GM19023 (cell line): ENCODE data around the gene ANGEL2.
"Not testable (repeated sequence)": the region's sequence is repeated elsewhere in the genome, so short reads cannot be mapped to it uniquely, and the experiment has no call there.

Source experiments
- ATAC-seq: cut with Tn5 transposase; IDR thresholded peaks from one replicate; pipeline ENCODE4 v1.9.1; 2021; ENCODE audit warnings: mild to moderate bottlenecking, moderate library complexity; ENCODE audit not compliant: unreplicated experiment

ANGEL2 gene

GRCh38 chr1:213020016-213020415 lies 4.3 kb upstream of the ANGEL2 start:
- no peak for ATAC-seq

GRCh38 chr1:213019450-213019849 lies 3.8 kb upstream of the ANGEL2 start:
- no peak for ATAC-seq

GRCh38 chr1:213017447-213018273 lies 2.0 kb upstream of the ANGEL2 start:
- no peak for ATAC-seq

GRCh38 chr1:213014642-213015041 lies 1.0 kb downstream of the ANGEL2 start:
- no peak for ATAC-seq

GRCh38 chr1:213008564-213008963 lies 7.1 kb downstream of the ANGEL2 start:
- peak; percentile 67 for ATAC-seq

GRCh38 chr1:213003256-213003655 lies 12.4 kb downstream of the ANGEL2 start:
- no peak for ATAC-seq

GRCh38 chr1:212994926-212995325 lies 20.7 kb downstream of the ANGEL2 start:
- no peak for ATAC-seq

- not testable (repeated sequence) for ATAC-seq
Observed at GRCh38 chr1:212993960-212994359, 21.7 kb downstream of the ANGEL2 start.

- no peak for ATAC-seq
Observed at GRCh38 chr1:212990276-212990675, 25.4 kb downstream of the ANGEL2 start.

- no peak for ATAC-seq
Observed at GRCh38 chr1:212987702-212988322, 27.9 kb downstream of the ANGEL2 start.

- ATAC-seq = no peak
Observed at GRCh38 chr1:212986551-212986950, 29.1 kb downstream of the ANGEL2 start.

GRCh38 chr1:212984522-212985291 lies 31.0 kb downstream of the ANGEL2 start:
- ATAC-seq = no peak

- ATAC-seq = no peak
Observed at GRCh38 chr1:212983482-212983881, 32.2 kb downstream of the ANGEL2 start.

GRCh38 chr1:212982430-212983152 lies 33.1 kb downstream of the ANGEL2 start:
- no peak for ATAC-seq

GRCh38 chr1:212981571-212982328 lies 33.9 kb downstream of the ANGEL2 start:
- peak; percentile 56 for ATAC-seq

- no peak for ATAC-seq
Observed at GRCh38 chr1:212981025-212981495, 34.6 kb downstream of the ANGEL2 start.

- ATAC-seq = no peak
Observed at GRCh38 chr1:212980123-212980785, 35.4 kb downstream of the ANGEL2 start.

- peak; percentile 61 for ATAC-seq
Observed at GRCh38 chr1:212979340-212980122, 36.1 kb downstream of the ANGEL2 start.
